ENCODE results near the gene PAOX.

DNA sequence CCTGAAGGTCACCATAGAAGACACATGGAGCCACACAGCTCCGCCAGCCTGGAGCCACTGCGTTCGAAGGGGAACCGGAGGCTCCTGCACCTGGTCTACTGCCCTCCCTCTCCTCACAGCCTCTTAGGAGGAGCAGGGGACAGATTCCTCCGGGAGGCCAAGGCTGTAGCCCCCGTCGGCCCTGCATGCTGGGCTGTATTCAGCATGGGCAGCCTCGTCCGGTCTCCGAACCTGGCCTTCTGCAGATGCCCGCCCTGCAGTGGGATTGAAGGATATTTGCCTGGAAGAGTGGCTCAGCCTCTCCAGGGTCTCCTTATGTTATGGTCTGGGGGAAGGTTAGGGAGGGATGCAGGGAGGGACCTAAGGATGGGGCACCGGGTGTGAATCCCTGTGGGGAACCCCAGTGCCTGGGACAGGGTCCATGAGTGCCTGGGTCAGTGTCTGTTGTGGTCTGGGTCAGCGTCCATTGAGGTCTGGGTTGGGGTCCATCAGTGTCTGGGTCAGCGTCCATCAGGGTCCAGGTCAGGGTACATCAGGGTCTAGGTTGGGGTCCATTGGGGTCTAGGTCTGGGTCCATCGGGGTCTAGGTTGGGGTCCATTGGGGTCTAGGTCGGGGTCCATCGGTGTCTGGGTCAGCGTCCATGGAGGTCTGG lies 61.7 kb downstream of the PAOX start:
- TF ChIP-seq ZNF175 (tag by site-specific recombination; IDR thresholded peaks at IDR 0.05) (no peak), TCF7L2 (IDR thresholded peaks at IDR 0.05; ENCODE audit: borderline replicate concordance, low read depth, low read length) (no peak), ZNF239 (tag by site-specific recombination; IDR thresholded peaks at IDR 0.05) (no peak)
- TF ChIP-seq, protein P1, sequence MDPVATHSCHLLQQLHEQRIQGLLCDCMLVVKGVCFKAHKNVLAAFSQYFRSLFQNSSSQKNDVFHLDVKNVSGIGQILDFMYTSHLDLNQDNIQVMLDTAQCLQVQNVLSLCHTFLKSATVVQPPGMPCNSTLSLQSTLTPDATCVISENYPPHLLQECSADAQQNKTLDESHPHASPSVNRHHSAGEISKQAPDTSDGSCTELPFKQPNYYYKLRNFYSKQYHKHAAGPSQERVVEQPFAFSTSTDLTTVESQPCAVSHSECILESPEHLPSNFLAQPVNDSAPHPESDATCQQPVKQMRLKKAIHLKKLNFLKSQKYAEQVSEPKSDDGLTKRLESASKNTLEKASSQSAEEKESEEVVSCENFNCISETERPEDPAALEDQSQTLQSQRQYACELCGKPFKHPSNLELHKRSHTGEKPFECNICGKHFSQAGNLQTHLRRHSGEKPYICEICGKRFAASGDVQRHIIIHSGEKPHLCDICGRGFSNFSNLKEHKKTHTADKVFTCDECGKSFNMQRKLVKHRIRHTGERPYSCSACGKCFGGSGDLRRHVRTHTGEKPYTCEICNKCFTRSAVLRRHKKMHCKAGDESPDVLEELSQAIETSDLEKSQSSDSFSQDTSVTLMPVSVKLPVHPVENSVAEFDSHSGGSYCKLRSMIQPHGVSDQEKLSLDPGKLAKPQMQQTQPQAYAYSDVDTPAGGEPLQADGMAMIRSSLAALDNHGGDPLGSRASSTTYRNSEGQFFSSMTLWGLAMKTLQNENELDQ (tag by site-specific recombination; IDR thresholded peaks at IDR 0.05; ENCODE audit: low read depth): no peak
- TF ChIP-seq, protein P2, sequence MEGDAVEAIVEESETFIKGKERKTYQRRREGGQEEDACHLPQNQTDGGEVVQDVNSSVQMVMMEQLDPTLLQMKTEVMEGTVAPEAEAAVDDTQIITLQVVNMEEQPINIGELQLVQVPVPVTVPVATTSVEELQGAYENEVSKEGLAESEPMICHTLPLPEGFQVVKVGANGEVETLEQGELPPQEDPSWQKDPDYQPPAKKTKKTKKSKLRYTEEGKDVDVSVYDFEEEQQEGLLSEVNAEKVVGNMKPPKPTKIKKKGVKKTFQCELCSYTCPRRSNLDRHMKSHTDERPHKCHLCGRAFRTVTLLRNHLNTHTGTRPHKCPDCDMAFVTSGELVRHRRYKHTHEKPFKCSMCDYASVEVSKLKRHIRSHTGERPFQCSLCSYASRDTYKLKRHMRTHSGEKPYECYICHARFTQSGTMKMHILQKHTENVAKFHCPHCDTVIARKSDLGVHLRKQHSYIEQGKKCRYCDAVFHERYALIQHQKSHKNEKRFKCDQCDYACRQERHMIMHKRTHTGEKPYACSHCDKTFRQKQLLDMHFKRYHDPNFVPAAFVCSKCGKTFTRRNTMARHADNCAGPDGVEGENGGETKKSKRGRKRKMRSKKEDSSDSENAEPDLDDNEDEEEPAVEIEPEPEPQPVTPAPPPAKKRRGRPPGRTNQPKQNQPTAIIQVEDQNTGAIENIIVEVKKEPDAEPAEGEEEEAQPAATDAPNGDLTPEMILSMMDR (tag by site-specific recombination; IDR thresholded peaks at IDR 0.05): no peak

All from HEK293 (cell line).